Progenitor cell of endocrine pancreas (in vitro differentiated cells): ENCODE measurements around the gene TOB2. TPM values are rescaled to one million over a fixed set of nuclear protein-coding genes. Genes with fewer than 3 reads are reported as not detected.

Experiments
- DNase-seq: peaks from one replicate; pipeline ENCODE4 v3.0.0; 2021; ENCODE audit warnings: low spot score; ENCODE audit not compliant: unreplicated experiment
- H3K27ac Mint-ChIP-seq: 2 replicates; pipeline ENCODE4 v1.8.0; 2021; ENCODE audit warnings: mild to moderate bottlenecking, moderate library complexity, mixed read lengths
- H3K27me3 Mint-ChIP-seq: 2 replicates; pipeline ENCODE4 v1.8.0; 2021; ENCODE audit warnings: mixed read lengths
- H3K36me3 Mint-ChIP-seq: 2 replicates; pipeline ENCODE4 v1.8.0; 2022; ENCODE audit warnings: mixed read lengths; ENCODE audit not compliant: insufficient read depth
- H3K4me1 Mint-ChIP-seq: 2 replicates; pipeline ENCODE4 v1.8.0; 2021; ENCODE audit warnings: low read depth, mixed read lengths
- H3K4me3 Mint-ChIP-seq: 2 replicates; pipeline ENCODE4 v1.8.0; 2021; ENCODE audit warnings: low read depth, mild to moderate bottlenecking, moderate library complexity, mixed read lengths
- H3K9me3 Mint-ChIP-seq: 2 replicates; pipeline ENCODE4 v1.8.0; 2021; ENCODE audit warnings: low read depth, mixed read lengths
- CTCF ChIP-seq: fragments of 200-600 bp; sonication (generic); IDR thresholded peaks from one replicate; pipeline ENCODE4 v1.5.0; 2021; ENCODE audit warnings: antibody characterized with exemption, mild to moderate bottlenecking; ENCODE audit not compliant: unreplicated experiment
- long read RNA-seq: library from polyadenylated mRNA; unstranded; transcript quantifications from one replicate; pipeline ENCODE4 v2.0.0, GENCODE V29; 2020
- total RNA-seq: library from RNA; stranded (reverse); gene quantifications from 2 replicates; pipeline ENCODE4 v1.2.1, GENCODE V29; 2021

The TOB2 gene
- total RNA-seq: 66.9 and 72.4 TPM in 2 replicates
- long read RNA-seq, partial matches to known transcripts: 0 of 19 reads
- long read RNA-seq, other reads (novel, unspliced or antisense): 19 of 19 reads

DNA sequence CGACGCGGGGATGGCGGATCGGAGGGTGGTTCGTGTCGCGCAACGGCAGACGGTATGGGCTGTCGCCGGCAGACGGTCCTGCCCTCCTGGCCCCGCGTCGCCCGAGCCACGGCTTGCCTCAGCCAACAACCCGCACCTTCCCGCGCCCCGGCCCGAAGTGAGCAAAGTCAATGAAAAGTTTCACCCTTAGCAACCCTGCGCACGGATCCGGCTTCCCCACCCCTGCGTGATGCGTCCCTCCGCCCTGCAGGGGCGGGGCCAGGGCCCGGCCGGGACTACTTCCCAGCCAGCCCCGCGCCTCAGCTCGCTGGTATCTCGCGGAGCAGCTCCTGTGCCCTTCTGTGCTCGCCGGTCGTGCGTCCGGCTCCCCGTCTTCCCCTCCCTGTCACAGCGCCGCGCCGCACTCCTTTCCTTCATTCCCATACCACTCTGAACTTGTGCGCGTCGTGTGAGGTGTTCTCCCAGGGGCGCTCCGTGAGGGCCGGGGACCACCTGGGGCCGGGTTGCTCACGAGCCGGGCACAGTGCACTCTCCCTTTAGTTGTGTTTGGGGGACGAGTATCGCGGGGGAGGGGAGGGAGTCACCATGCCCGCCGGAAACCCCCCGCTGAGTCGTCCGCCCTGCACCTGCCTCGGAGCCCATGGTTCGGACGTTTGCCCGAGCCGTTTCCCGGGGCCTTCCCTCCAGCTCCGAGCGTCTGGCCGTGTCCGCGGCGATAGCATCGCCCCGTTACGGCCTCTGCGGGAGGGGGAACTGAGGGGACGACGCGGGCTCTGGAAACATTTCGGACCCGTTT lies at the start of gene TOB2:
TOB2 (minus strand) TSS at position 163 of the 796 bp plus-strand sequence. CDS start 9,456 bp downstream, outside the sequence.
- Mint-ChIP-seq H3K4me1 (peaks cover 21% of the 10 kb centered on the region), H3K9me3 (no peaks in the 10 kb centered on the region)
- TF ChIP-seq CTCF: no peak

GRCh38 chr22:41491374-41492100 lies 44.9 kb upstream of the TOB2 start:
- Mint-ChIP-seq H3K4me3 (no peak overlapping the region), H3K9me3 (no peaks in the 10 kb centered on the region), H3K36me3 (no peaks in the 10 kb centered on the region), H3K4me1 (peaks cover 8% of the 10 kb centered on the region), H3K27ac (peak overlapping the region; percentile 6), H3K27me3 (no peaks in the 10 kb centered on the region)
- no peak for DNase-seq
- no peak for TF ChIP-seq CTCF

More for the DNA sequence above, at the start of gene TOB2:
- peak; percentile 92 for DNase-seq
- H3K36me3 Mint-ChIP-seq: peaks cover 10% of the 10 kb centered on the region
- H3K27ac Mint-ChIP-seq: peak within 1 kb of the TSS; percentile 99
- no peaks in the 10 kb centered on the region for H3K27me3 Mint-ChIP-seq
- peak within 1 kb of the TSS; percentile 99 for H3K4me3 Mint-ChIP-seq

DNA sequence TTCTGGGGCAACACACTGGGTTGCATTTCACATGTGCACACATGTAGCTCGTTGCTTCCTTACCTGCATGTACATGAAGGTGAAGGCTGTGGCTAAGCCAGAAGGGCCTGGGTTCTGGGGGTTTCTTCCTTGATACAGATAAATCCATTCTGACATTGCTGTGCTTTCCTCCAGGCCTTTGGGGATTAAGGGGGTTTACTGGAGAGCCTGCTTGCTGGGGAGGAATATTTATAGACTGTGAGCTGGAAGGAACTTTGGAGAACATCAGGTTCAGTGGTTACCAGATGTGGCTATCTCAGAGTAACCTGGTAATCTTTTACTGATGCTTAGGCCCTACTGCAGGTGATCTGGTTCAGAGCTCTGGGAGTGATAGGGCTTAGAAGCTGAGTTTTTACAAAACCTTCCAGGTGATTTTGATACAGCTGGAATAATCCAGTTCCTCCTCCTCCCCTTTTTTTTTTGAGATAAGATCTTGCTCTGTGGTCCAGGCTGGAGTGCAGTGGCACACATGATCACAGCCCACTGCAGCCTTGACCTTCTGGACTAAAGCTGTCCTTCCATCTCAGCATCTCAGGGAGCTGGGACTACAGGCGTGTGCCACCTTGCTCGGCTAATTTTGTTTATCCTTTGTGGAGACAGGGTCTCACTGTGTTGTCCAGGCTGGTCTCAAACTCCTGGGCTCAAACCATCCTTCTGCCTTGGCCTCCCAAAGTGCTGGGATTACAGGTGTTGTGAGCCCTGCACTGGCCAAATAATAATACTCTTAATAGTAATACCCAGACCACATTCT lies 42.2 kb upstream of the TOB2 start:
- H3K27me3 Mint-ChIP-seq: no peaks in the 10 kb centered on the region
- H3K27ac Mint-ChIP-seq: no peak overlapping the region
- H3K36me3 Mint-ChIP-seq: no peaks in the 10 kb centered on the region
- H3K9me3 Mint-ChIP-seq: no peaks in the 10 kb centered on the region
- H3K4me1 Mint-ChIP-seq: peaks cover 8% of the 10 kb centered on the region
- DNase-seq: no peak
- H3K4me3 Mint-ChIP-seq: no peak overlapping the region
- no peak for TF ChIP-seq CTCF

GRCh38 chr22:41488076-41488475 lies 41.5 kb upstream of the TOB2 start:
- H3K27me3 Mint-ChIP-seq: no peaks in the 10 kb centered on the region
- H3K27ac Mint-ChIP-seq: no peak overlapping the region
- TF ChIP-seq CTCF: no peak
- DNase-seq: no peak
- no peaks in the 10 kb centered on the region for H3K36me3 Mint-ChIP-seq
- no peak overlapping the region for H3K4me3 Mint-ChIP-seq
- peaks cover 8% of the 10 kb centered on the region for H3K4me1 Mint-ChIP-seq
- no peaks in the 10 kb centered on the region for H3K9me3 Mint-ChIP-seq
